Esophagus squamous epithelium (tissue), 4 donors: ENCODE measurements around the gene ALKBH5.

Experiments
- POLR2A ChIP-seq, 4 donors: fragments of 450-650 bp; IDR thresholded peaks; one replicate each; pipeline ENCODE4 v1.6.1; 2017; ENCODE audit warnings: antibody characterized with exemption in 4 of 4, mild to moderate bottlenecking in 4 of 4, moderate library complexity in 3 of 4
- TF ChIP-seq, protein P1 (sequence below), 6 experiments: fragments of 450-650 bp in 4 of 6; fragments of 200-600 bp in 2 of 6; sonication (generic) in 2 of 6; IDR thresholded peaks; one replicate each; pipeline ENCODE4 v1.5.1; 2016 to 2019; ENCODE audit warnings: antibody characterized with exemption in 6 of 6, mild to moderate bottlenecking in 4 of 6, moderate library complexity in 4 of 6

DNA sequence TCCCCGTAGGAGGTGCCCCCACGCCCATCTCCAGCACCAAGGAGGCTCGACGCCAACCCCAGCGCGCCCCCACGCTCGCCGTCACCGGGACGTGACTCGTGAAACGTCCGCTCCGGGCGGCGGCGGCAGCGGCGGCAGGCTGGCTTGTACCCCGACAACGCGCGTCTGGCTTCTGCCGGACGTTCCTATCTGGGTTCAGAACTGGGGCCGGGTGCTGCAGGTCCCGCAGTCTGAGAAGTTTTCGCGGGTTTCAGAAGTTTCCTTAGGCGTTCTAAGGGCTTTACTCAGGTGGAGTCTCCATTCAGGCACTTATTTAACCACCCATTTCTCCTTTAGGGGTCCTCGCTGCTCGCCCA is 672 bp upstream of the ALKBH5 start:
- TF ChIP-seq, protein P1, sequence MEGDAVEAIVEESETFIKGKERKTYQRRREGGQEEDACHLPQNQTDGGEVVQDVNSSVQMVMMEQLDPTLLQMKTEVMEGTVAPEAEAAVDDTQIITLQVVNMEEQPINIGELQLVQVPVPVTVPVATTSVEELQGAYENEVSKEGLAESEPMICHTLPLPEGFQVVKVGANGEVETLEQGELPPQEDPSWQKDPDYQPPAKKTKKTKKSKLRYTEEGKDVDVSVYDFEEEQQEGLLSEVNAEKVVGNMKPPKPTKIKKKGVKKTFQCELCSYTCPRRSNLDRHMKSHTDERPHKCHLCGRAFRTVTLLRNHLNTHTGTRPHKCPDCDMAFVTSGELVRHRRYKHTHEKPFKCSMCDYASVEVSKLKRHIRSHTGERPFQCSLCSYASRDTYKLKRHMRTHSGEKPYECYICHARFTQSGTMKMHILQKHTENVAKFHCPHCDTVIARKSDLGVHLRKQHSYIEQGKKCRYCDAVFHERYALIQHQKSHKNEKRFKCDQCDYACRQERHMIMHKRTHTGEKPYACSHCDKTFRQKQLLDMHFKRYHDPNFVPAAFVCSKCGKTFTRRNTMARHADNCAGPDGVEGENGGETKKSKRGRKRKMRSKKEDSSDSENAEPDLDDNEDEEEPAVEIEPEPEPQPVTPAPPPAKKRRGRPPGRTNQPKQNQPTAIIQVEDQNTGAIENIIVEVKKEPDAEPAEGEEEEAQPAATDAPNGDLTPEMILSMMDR (IDR thresholded peaks at IDR 0.05) = peak in 1 of 6 experiments; percentile 8
- TF ChIP-seq POLR2A (IDR thresholded peaks at IDR 0.05) = peak in 2 of 4 donors; percentile 30 to 40
